Ascending aorta (tissue), 2 donors: ENCODE results near the gene C14orf180. TPM values are rescaled to one million over a fixed set of nuclear protein-coding genes. Genes with fewer than 3 reads are reported as not detected.
"Not testable (repeated sequence)": the region's sequence is repeated elsewhere in the genome, so short reads cannot be mapped to it uniquely, and the experiment has no call there.

Experiments used
- DNase-seq, 2 donors: peaks; one replicate each; pipeline ENCODE4 v3.0.0-alpha.2; 2019; ENCODE audit warnings: low spot score in 2 of 2
- H3K27ac ChIP-seq, 2 donors: fragments of 200-600 bp; sonication (generic); one replicate each; pipeline ENCODE4 v1.5.1; 2016 to 2017; ENCODE audit warnings: mild to moderate bottlenecking in 1 of 2
- H3K27me3 ChIP-seq: fragments of 200-600 bp; sonication (generic); one replicate; pipeline ENCODE4 v1.5.1; 2017
- H3K36me3 ChIP-seq, 2 donors: fragments of 200-600 bp; sonication (generic); one replicate each; pipeline ENCODE4 v1.5.1; 2016
- H3K4me1 ChIP-seq, 2 donors: fragments of 200-600 bp; sonication (generic); one replicate each; pipeline ENCODE4 v1.5.1; 2016 to 2017; ENCODE audit warnings: mild to moderate bottlenecking in 1 of 2
- H3K4me3 ChIP-seq, 2 donors: fragments of 200-600 bp; sonication (generic); one replicate each; pipeline ENCODE4 v1.5.1; 2016 to 2017; ENCODE audit warnings: mild to moderate bottlenecking in 1 of 2
- H3K9me3 ChIP-seq, 2 donors: fragments of 200-600 bp; sonication (generic); one replicate each; pipeline ENCODE4 v1.5.1; 2016
- intact Hi-C: fragments of 100-400 bp; cut with DNase I; formaldehyde crosslinking; loops from one replicate; pipeline ENCODE4 v1.15.1; 2023
- total RNA-seq: library from RNA; depleted of rRNA; stranded (reverse); fragments of >200 nt; gene quantifications from one replicate; pipeline ENCODE4 v1.1.0, GENCODE V29; 2016
- TF ChIP-seq, protein P1 (sequence below), 3 experiments: fragments of 200-600 bp in 2 of 3; fragments of 450-650 bp in 1 of 3; sonication (generic) in 2 of 3; IDR thresholded peaks; one replicate each; pipeline ENCODE4 v1.5.1; 2016 to 2019; ENCODE audit warnings: antibody characterized with exemption in 3 of 3, mild to moderate bottlenecking in 1 of 3, moderate library complexity in 1 of 3

C14orf180 gene
- total RNA-seq, 1 donor from 2014 or later: 0.21 TPM

DNA sequence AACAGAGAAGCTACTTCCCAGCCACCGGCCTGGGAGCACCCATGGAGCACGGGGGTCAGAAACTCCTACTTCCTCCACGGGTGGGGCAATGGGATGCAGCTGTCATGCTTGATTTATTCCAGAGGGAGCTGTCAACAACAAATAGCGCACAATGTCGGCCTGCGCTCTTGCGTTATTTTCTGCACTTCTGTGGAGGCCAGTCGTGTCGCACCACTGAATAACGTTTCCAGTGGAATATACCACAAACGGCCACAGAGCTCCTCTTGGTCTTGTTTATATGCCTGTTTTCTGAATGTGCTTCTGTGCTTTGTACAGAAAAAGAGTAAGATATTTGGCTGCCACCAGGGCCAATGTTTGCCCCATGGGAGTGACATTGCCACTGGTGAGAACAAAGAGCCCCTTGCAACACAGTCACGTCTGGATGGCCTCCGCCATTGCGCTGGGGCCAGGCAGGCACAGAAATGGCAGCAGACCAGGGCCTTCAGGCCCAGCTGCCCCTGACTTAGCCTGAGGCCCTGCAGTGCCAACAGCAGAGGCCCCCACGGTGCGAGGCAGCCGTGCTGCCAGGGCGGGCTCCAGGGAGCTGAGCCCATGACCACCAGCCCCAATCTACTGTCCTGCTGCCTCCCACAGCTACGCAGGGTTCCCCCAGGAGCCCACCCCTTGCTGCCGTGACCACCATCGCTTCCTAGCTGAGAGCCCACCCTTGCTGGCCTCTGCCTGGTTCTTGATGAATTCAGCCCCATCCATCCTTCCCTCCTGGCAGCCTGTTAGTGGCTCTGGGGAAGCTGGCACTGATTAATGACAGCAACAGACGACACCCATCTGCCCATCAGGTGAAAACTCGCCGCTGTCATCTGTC is 53.9 kb downstream of the C14orf180 start:
- no peaks in the 10 kb centered on the region for H3K27me3 ChIP-seq
- H3K4me3 ChIP-seq: no peak overlapping the region
- H3K36me3 ChIP-seq: no peaks in the 10 kb centered on the region
- no peak for DNase-seq
- H3K27ac ChIP-seq: no peak overlapping the region
- peaks cover 4% of the 10 kb centered on the region in 2 donors for H3K9me3 ChIP-seq
- H3K4me1 ChIP-seq: no peaks in the 10 kb centered on the region
- TF ChIP-seq, protein P1, sequence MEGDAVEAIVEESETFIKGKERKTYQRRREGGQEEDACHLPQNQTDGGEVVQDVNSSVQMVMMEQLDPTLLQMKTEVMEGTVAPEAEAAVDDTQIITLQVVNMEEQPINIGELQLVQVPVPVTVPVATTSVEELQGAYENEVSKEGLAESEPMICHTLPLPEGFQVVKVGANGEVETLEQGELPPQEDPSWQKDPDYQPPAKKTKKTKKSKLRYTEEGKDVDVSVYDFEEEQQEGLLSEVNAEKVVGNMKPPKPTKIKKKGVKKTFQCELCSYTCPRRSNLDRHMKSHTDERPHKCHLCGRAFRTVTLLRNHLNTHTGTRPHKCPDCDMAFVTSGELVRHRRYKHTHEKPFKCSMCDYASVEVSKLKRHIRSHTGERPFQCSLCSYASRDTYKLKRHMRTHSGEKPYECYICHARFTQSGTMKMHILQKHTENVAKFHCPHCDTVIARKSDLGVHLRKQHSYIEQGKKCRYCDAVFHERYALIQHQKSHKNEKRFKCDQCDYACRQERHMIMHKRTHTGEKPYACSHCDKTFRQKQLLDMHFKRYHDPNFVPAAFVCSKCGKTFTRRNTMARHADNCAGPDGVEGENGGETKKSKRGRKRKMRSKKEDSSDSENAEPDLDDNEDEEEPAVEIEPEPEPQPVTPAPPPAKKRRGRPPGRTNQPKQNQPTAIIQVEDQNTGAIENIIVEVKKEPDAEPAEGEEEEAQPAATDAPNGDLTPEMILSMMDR (IDR thresholded peaks at IDR 0.05): no peak
- intact Hi-C loops: loop anchor here (10.0 kb wide), 1 partner anchor 549 kb away; the partner anchor contains the start of gene ASPG

DNA sequence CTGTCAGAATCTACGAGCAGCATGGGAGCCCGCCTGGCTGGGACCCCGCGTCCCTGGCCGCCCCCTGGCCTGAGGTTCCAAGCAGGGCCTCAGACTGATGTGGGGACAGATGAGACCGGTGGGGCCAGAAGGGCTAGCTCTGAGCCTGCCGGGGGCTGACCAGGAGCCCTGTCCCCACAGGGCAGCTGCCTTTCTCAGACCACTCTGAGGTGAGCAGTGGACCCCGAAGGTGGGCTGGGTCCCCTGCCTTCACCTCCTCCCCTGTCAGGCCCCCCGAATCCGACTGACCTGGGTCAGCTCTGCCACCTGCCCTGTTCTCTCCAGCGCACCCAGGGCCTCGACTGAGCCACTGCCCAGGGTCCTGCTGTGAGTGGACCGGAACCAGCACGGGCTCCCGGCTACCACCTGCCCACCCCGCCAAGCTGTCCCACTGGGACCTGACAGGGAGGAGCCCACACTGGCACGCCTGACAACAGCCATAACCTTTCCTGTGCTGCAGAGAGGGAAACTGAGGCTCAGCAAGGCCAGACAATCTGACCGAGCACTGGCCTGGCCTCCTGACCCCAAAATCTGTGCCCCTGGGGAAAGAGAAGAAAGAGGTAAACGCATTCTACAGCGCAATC is 54.7 kb downstream of the C14orf180 start:
- Histone ChIP-seq H3K4me1 (no peaks in the 10 kb centered on the region), H3K4me3 (no peak overlapping the region), H3K27ac (no peak overlapping the region), H3K36me3 (no peaks in the 10 kb centered on the region), H3K27me3 (no peaks in the 10 kb centered on the region), H3K9me3 (peaks cover 0 to 4% of the 10 kb centered on the region in 2 donors)
- DNase-seq: peak in 1 of 2 donors; percentile 52
- TF ChIP-seq, protein P1 (IDR thresholded peaks at IDR 0.05): no peak
- intact Hi-C loops: loop anchor here (10.0 kb wide), 1 partner anchor 549 kb away; the partner anchor contains the start of gene ASPG

DNA sequence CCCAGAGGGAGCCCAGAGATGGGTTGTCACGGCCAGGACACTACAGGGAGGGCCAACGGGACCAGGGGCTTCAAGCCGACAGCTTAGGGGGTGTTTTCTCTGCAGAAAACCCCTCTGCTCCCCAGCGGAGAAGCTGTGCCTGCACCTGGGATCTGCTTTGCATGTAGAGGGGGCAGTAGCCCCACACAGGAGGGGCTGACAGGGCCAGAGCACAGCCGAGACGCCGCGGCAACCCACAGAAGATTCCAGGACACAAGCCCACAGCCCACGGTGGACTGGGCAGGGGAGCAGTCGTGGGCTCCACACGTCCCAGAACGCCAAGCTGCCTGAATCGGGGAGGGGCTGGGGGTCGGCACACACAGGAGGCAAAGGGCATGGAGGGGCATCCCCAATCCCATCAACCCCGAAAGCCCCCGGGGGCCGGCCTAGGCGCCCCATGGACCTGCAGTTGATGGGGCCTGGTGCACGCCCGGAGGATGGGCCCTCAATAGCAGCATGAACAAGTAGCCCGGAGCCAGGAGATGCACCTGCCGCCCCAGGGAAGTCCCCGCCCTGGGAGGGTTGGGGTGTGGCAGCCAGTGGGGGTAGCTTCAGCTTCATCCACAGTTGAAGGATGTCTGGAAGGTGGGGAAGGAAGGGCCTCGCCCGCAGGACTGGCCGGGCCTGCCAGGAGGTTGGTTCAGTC is 55.5 kb downstream of the C14orf180 start:
- intact Hi-C loops: loop anchor here (10.0 kb wide), 1 partner anchor 550 kb away; the partner anchor contains the start of gene ASPG
- H3K27ac ChIP-seq: no peak overlapping the region
- H3K4me3 ChIP-seq: no peak overlapping the region
- TF ChIP-seq, protein P1 (IDR thresholded peaks at IDR 0.05): no peak
- H3K27me3 ChIP-seq: no peaks in the 10 kb centered on the region
- peak in 1 of 2 donors; percentile 48 for DNase-seq
- H3K36me3 ChIP-seq: no peaks in the 10 kb centered on the region
- no peaks in the 10 kb centered on the region for H3K9me3 ChIP-seq
- H3K4me1 ChIP-seq: no peaks in the 10 kb centered on the region

DNA sequence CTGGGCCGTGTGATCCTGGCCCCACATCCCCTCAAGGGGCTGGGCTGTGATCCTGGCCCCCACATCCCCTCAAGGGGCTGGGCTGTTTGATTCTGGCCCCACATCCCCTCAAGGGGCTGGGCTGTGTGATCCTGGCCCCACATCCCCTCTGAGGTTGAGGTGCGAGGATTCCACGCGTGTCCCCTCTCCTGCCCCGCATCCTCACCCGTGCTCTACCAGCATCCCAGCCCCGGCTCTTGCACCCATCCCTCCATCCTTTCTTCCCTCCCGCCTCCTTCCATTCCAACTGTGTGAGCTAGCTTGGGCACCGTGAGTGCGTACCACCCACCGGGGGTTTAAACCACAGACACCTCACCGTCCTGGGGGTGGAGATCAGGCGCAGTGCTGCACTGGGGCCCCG is 56.2 kb downstream of the C14orf180 start:
- TF ChIP-seq, protein P1 (IDR thresholded peaks at IDR 0.05): no peak
- Histone ChIP-seq H3K4me1 (no peaks in the 10 kb centered on the region), H3K9me3 (no peaks in the 10 kb centered on the region), H3K36me3 (no peaks in the 10 kb centered on the region), H3K27me3 (no peaks in the 10 kb centered on the region), H3K4me3 (no peak overlapping the region), H3K27ac (no peak overlapping the region)
- no peak for DNase-seq
- intact Hi-C loops: loop anchor here (10.0 kb wide), 1 partner anchor 551 kb away; the partner anchor contains the start of gene ASPG

DNA sequence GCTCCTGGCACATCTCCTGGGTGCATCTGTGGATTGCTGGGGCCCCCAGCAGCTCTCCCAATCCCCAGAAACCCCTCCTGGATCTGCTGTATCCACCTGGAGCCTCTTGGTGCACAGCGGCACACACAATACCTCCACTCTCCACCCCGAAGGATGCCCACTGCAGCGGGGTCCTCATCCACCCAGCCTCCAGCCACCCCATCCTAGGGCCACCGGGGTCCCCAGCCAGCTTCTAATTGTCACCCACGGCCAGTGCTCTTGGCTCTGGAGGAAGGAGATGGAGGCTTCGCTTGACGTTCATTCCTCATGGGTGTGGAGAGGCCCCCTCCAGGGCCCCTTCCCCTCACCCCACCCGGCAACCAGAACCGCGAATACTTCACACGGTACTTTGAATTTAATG is 56.6 kb downstream of the C14orf180 start:
- TF ChIP-seq, protein P1 (IDR thresholded peaks at IDR 0.05): no peak
- no peaks in the 10 kb centered on the region for H3K36me3 ChIP-seq
- H3K4me3 ChIP-seq: no peak overlapping the region
- no peaks in the 10 kb centered on the region for H3K9me3 ChIP-seq
- H3K4me1 ChIP-seq: no peaks in the 10 kb centered on the region
- DNase-seq: peak in 1 of 2 donors; percentile 37
- intact Hi-C loops: loop anchor here (10.0 kb wide), 1 partner anchor 551 kb away; the partner anchor contains the start of gene ASPG
- H3K27ac ChIP-seq: no peak overlapping the region
- H3K27me3 ChIP-seq: no peaks in the 10 kb centered on the region

DNA sequence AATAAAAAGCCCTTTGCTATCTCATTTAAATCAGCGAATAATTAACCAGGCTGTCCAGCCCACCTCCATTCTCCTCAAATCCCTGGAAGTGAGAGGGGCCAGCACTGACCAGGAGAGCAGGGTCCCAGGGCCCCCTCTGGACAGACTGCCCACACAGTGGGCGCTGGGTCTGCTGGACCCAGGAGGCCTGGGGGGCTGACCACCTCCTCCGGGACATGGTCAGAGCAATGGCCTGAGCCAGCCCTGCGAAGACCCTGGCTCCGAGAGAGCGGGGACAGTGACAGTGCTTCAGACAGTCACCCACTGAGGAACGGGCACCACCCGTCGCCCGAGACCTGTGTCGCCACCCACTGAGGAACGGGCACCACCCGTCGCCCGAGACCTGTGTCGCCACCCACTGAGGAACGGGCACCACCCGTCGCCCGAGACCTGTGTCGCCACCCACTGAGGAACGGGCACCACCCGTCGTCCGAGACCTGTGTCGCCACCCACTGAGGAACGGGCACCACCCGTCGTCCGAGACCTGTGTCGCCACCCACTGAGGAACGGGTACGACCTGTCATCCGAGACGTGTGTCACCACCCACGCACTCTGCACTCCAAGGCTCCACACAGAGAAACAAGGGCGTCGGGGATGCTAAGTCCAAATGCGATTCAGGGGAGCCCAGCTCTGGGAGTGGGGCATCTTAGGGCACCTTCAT is 57.4 kb downstream of the C14orf180 start:
- DNase-seq: peak in 1 of 2 donors; percentile 45
- not testable (repeated sequence) for H3K36me3 ChIP-seq, H3K4me1 ChIP-seq, H3K27ac ChIP-seq, H3K4me3 ChIP-seq, H3K27me3 ChIP-seq, H3K9me3 ChIP-seq
- intact Hi-C loops: loop anchor here (10.0 kb wide), 1 partner anchor 552 kb away; the partner anchor contains the start of gene ASPG
